ENCODE results near the gene KRT9.
A peak's percentile ranks its signal among the peaks of the same experiment; 100 is the strongest.

KRT9 gene

DNA sequence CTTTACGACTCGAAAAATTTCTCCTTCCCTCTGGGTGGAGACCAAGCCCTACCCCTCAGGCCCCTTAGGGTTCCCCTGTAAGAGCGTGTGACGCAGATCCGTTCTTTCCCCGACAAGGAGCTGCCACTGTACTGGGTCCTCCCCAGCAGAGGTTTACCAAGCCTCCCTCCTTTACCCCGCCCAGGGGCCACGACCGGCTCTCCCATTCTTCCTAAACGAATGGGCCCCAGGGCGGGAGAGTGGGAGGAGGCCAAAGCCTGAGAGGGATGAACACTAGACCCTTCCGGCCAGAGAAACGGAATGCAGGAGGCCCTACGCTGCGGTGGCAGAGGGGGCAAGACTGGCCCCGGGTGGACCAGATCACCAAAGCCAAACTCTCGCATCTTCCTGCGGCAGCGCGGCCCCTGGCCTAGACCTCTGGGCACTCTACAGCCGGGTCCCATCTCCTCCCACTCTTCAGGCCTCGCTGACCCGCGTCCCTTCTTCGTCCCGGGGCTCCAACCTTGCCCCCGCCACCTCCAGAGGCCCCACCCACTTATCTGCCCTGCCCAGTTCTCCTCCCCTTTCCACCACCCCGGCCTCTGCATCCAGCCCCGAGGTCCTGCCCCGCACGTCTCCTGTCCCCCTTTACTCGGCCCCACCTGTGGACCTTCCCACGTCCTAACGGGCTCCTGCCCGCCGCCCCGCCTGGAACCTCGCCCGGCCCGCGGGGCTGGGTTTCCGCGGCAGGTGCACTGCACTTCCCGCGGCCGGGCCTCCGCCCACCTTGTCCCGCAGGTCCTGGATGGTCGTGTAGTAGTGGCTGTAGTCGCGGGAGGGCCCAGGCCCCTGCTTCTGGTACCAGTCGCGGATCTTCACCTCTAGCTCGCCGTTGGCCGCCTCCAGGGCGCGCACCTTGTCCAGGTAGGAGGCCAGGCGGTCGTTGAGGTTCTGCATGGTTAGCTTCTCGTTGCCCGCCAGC lies 44.5 kb downstream of the KRT9 start:
- DNase-seq = no peak

DNA sequence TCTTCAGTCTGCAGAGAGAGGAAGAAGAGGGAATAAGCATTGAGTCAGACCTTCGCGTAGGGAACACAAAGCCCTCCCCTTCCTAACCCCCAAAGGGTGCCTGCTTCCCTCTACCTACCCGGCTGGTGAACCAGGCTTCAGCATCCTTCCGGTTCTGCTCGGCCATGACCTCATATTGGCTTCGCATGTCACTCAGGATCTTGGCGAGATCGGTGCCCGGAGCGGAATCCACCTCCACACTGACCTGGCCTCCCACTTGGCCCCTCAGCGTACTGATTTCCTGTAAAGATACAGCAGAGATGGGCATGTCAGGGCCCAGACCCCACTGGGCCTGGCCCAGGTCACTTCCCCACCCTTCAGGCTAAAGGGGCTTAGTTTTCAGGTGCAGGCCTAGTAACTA lies 47.6 kb downstream of the KRT9 start:
- DNase-seq = no peak

DNA sequence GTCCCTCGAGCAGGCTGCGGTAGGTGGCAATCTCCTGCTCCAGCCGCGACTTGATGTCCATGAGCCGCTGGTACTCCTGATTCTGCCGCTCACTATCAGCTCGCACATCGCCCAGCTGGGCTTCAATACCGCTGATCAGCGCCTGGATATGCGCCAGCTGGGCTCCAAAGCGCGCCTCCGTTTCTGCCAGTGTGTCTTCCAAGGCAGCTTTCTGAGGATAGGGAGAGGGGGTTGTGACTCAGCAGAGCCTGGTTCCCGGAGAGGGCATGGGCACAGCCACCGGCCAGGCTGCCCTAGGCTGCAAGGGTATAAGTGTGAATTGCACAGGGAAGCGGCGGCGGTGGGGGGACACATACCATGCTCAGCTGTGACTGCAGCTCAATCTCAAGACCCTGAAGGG lies 48.1 kb downstream of the KRT9 start:
- DNase-seq = no peak

DNA sequence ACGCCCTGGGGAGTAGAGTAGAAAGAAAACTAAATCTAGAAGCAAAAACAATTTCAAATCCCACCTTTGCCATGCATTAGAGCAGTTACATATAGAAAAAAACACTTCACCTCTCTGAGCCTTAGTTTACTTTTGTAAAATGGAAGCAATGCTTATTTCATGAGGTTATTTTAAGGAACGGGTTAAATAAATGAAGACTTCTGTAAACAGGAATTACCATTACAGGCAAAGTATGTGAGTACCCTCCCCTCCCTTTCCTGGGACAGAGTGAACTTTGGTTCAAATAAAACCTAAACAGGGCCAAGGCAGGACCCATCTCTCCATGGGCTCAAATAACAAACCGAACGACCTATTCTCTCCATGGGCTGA lies 48.6 kb downstream of the KRT9 start:
- DNase-seq = no peak

DNA sequence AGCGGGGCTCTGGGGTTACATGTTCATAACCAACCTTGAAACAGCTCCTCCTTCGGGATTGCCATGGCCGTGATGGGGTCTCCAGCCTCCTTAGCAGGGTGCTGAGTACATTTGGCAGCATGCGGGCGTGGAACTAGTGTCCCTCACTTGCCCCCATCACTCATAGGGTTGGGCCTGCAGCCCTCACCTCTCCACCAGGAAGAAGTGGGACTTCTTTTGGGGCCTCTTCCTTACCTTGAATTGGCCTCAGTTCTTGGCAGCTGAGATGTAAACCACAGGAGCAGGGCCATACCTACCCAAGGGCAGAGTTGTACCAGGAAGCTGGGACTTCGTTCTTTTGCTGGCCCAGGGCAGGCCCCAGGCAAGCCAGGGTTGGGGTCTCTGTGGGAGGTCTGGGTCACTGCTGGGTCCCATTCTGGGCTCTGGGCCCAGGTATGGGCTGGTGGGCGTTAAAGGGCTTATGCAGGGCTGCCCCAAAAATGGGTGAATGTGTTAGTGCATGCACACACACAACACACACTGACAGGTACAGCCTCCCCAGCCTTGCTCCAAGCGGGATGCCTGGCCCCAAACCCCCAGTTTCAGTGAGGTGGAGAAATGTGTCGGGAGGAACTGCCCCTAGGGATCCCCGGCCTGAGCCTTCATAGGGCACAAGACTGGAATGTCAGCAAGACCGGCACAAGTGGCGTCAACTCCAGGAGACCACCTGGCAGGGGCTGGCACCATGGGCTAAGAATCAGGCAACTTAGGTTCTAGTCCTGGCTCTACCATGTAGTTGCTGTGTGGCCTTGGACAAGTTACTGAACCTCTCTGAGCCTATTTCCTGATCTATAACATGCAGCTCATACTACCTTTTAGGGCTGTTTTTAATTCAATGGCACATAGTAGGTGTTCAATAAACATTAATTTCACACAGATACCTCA lies 49.3 kb downstream of the KRT9 start:
- no peak for DNase-seq

DNA sequence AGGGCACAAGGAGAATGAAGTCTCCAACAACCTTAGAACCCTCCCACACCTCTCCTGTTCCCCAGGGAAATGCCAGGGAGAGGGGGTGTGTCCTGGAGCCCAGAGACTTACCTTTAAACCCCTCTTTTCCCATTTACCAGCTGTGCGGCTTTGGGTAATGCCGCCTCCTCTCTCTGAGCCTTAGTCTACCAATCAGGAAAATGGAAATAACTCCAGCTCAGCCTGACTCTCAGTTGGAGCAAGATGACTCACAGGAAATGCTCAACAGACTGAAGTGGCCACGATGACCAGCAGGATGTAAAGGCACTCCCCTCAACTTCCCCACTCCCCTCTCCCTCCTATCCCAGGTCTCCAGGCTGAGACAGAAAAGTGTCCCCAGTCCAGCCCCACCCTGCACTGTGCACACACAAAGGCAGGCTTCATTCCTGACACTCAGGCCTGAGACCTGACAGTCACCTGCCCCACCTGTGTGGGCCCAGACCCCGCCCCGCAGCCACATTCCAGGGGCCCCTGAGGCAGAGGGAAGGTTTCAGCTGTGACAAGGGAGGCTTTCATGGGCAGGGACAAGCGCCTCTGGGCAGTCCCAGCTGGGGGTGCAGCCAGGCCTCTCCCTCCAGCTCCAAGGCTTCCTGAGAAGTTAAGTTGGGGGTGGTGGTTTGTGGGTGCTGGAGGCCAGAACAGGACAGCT lies 50.1 kb downstream of the KRT9 start:
- peak; percentile 13 to 25 for DNase-seq

DNA sequence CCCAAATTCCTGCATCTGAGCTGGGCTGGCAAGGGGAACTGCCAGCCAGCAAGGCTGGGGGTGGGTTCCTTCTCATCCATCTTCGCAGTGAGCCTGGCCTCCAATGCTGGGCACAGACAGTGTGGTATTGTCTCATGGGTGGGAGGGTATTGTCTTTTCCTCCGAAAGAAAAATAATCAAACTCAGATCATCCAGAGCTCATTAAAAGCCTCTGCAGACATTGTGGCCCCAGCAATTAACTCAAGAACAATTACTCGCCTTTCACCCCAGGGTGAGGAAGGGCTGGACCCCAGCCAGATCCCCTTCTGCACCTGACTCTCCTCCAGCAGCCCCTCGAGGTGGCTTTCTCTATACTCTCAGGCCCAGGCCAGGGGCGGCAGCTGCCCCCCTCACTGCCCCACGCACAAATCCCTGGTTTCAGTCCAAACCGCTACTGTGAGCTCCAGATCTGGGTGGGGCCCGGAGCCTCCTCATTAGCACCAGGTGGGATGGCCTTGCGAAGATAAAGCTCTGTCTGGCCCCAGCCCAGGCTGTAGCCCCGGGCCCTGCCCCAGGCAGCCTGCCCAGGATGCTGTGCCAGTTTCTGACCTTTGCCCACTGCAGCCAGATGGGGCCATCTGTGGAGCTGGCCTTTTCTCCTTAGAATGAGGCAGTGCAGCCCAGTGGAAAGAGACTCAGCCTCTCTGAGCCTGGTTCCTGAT lies 50.9 kb downstream of the KRT9 start:
- DNase-seq = no peak

DNA sequence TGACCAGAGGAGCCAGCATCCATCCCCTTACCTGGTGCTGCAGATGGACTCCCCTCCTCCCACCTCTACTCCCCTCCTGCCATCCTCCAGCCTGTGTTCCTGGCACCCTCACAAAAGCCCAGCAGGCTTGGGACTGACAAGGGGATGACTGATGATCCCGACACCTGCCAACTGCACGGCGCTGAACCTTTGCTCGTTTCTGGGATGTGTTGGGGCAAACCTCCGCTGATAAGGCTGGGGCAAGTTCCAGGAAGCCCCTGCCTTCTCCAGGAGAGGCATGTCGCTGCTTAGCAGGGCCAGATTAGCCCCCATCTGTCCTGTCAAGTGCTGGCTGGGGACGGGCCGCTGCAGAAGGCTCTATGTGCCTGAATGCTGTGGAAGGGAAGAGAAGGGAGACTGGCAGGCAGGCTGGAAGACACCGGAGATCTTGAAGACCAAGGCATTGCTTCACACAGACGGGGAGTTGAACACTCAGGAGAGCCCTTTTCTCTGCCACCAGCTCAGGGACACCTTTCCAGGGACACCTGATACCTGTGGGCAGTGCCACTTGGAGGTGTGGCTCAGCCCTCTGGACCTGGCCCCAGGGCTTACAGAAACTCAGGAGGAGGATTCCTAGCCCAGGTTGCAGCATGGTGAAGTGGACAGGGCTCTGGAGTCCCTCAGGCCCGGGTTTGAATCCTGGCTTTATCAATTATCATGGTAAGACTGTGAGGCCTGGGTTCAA lies 52.2 kb downstream of the KRT9 start:
- no peak for DNase-seq

DNA sequence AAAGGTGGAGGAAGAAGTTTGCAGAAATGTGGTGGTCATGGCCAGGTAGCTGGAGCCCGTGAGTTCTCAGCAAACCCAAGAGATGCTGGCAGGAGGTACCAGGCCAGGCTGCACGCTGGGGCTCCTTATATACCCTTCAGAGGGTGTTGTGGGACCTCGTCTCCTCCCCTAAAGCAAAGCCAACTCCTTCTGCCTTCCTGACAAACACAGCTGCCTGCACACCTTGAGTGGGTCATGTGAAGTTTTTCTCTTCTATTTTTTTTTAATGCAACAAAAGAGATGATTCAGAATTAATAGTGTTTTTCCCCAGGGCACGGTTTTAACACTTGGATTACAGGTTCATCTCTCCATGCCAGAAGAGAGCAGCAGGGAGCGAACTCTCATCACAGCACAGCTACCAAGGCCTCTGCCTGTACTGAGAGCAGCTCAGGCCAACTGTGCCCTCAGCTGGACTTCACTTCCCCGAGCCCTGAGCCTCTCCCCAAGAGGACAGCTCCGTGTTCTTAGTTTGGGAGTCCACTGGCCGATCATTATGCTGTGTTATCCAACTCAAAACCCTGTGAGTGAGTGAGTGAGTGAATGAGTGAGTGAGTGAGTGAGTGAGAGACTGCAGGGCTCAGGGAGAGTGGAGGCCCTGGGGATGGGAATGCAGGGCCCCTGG lies 52.9 kb downstream of the KRT9 start, which contains the start of gene KRT15:
TSS of gene KRT15 (minus strand) at position 102 of the 661 bp plus-strand sequence. CDS start at position 39, 63 bp downstream.
- no peak for DNase-seq

DNA sequence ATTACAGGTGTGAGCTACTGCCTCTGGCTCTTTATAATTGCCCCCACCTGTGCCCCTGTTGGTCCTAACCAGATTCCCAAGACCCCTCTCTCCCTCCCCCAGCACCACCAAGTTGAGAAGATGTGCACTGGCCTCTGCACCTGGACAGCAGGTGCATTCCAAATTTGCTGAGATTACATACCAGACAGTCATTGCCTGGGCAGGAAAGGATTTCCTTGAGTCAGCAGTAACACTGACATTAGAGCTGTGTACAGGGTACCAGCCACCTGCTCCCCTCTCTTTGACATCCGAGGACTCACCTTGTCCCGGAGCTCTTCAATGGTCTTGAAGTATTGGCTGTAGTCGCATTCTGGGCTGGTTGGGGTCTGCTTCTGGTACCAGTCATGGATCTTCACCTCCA lies 53.8 kb downstream of the KRT9 start:
- DNase-seq = no peak

DNA sequence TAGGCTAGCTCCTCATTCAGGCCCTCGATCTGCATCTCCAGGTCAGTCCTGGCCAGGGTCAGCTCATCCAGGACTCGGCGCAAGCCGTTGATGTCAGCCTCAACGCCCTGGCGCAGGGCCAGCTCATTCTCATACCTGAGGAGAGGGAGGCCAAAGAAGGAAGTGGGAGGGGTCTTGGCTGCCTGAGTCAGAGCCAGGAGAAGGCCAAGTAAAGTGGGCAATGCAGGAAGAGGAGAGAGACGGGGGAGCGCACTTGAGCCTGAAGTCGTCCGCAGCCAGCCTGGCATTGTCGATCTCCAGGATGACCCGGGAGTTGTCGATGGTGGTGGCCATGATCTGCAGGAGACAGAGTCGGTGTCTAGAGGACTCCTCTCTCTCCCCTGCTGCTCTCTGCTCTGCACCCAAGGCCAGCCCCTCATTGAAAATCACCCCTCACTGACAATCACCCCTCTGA lies 55.0 kb downstream of the KRT9 start:
- DNase-seq = no peak

DNA sequence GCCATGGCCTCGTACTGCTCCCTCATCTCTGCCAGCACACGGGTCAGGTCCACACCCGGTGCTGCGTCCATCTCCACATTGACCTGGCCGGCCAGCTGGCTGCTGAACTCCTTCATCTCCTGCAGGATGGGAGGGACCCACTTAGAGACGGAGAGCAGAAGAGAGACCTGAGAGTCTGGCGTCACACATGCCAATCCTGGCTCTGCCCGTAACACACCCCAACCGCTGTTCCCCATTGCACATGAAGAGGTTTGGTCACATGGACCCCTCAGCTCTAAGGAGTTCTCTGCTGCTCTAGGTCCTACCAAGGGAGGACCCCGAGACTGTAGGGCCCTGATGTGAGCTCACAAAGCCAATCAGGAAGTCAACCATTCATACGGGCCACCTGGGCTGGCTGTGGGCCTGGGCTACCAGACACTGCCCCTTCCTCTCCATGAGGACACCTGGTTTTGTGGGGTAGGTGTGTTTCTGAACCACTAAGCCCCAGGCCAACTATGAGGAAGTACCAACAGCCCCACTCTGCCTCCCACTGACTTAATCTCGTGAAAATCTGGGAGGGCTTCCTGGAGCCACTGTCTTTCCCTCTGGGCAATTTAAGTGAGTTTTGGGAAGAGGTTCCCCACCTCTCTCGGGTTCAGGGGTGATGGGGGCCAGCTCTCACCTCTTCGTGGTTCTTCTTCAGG lies 55.6 kb downstream of the KRT9 start:
- no peak for DNase-seq

Data from inflammatory macrophage (primary cell).